Measurements from ENCODE around the gene RRP15.

The RRP15 gene

GRCh38 chr1:218361298-218362065, 76.4 kb downstream of the RRP15 start:
- no peak for DNase-seq (ENCODE audit: low read depth in 2 of 2, low spot score in 1 of 2)

- DNase-seq (ENCODE audit: low read depth in 2 of 2, low spot score in 1 of 2), result no peak
Observed at GRCh38 chr1:218362418-218363076, 77.5 kb downstream of the RRP15 start.

GRCh38 chr1:218363141-218363540, 78.0 kb downstream of the RRP15 start:
- DNase-seq (ENCODE audit: low read depth in 2 of 2, low spot score in 1 of 2), result no peak

GRCh38 chr1:218364028-218364710, 79.1 kb downstream of the RRP15 start:
- DNase-seq (ENCODE audit: low read depth in 2 of 2, low spot score in 1 of 2), result no peak

GRCh38 chr1:218365226-218365999, 80.3 kb downstream of the RRP15 start:
- no peak for DNase-seq (ENCODE audit: low read depth in 2 of 2, low spot score in 1 of 2)

- no peak for DNase-seq (ENCODE audit: low read depth in 2 of 2, low spot score in 1 of 2)
Observed at GRCh38 chr1:218366322-218367052, 81.4 kb downstream of the RRP15 start.

GRCh38 chr1:218367118-218367517, 82.0 kb downstream of the RRP15 start:
- DNase-seq (ENCODE audit: low read depth in 2 of 2, low spot score in 1 of 2), result no peak

GRCh38 chr1:218368686-218369085, 83.6 kb downstream of the RRP15 start:
- no peak for DNase-seq (ENCODE audit: low read depth in 2 of 2, low spot score in 1 of 2)

- DNase-seq (ENCODE audit: low read depth in 2 of 2, low spot score in 1 of 2), result no peak
Observed at GRCh38 chr1:218369688-218370511, 84.8 kb downstream of the RRP15 start.

GRCh38 chr1:218371927-218372672, 87.0 kb downstream of the RRP15 start:
- no peak for DNase-seq (ENCODE audit: low read depth in 2 of 2, low spot score in 1 of 2)

GRCh38 chr1:218374401-218375353, 89.6 kb downstream of the RRP15 start:
- no peak for DNase-seq (ENCODE audit: low read depth in 2 of 2, low spot score in 1 of 2)

- no peak for DNase-seq (ENCODE audit: low read depth in 2 of 2, low spot score in 1 of 2)
Observed at GRCh38 chr1:218376722-218377121, 91.6 kb downstream of the RRP15 start.

GRCh38 chr1:218377143-218377660, 92.1 kb downstream of the RRP15 start:
- DNase-seq (ENCODE audit: low read depth in 2 of 2, low spot score in 1 of 2), result peak in 1 of 2 donors; percentile 17

- DNase-seq (ENCODE audit: low read depth in 2 of 2, low spot score in 1 of 2), result no peak
Observed at GRCh38 chr1:218380125-218380977, 95.3 kb downstream of the RRP15 start.

GRCh38 chr1:218382261-218382660, 97.2 kb downstream of the RRP15 start:
- no peak for DNase-seq (ENCODE audit: low read depth in 2 of 2, low spot score in 1 of 2)

GRCh38 chr1:218383051-218383450, 98.0 kb downstream of the RRP15 start:
- DNase-seq (ENCODE audit: low read depth in 2 of 2, low spot score in 1 of 2), result no peak

GRCh38 chr1:218383681-218384080, 98.6 kb downstream of the RRP15 start:
- no peak for DNase-seq (ENCODE audit: low read depth in 2 of 2, low spot score in 1 of 2)
